CD4-positive, alpha-beta T cell treated with Interleukin-17A for 4 hours (primary cell): ENCODE results near the gene STOX2.

Experiments used
- DNase-seq: peaks from one replicate; pipeline ENCODE4 v3.0.0-alpha.2; 2020; ENCODE audit warnings: mixed read lengths

Gene STOX2

GRCh38 chr4:183905081-183905592, at the start of gene STOX2:
TSS of gene STOX2 (plus strand) at chr4:183905307. CDS start at chr4:183906791, 1,484 bp downstream.
- DNase-seq = no peak

GRCh38 chr4:183855323-183856190, 49.5 kb upstream of the STOX2 start:
- DNase-seq = no peak

- no peak for DNase-seq
Measured at GRCh38 chr4:183857040-183857439, 48.1 kb upstream of the STOX2 start.

DNA sequence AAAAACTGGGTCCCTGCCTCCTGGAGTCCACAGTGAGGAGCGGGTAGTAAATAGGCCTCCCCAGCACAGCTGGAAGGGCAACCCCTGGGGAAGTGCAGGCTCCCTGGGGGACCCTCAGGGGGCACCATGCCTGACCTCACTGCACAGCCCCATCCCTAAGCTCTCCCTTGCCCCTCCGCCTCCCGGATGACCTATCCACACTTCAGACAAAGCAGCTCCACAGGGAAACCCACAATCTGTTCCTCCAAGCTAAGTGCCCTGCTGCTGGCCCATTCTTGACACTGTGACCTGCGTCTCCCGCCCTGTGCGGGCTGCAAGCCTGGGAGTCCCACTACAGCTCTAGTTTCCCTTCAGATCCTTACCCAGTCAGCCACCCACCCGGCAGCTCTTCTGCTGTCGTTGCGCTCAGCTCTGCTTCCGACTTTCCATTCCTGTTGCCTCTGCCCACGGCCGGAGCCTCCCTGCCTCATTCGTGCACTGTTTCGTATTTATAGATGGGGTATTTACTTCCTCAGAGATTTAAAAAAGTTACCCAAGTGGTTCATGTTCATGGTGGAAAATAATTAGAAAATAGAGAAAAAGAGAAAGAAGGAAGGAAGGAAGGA, 47.0 kb upstream of the STOX2 start:
- no peak for DNase-seq

GRCh38 chr4:183860119-183860518, 45.0 kb upstream of the STOX2 start:
- no peak for DNase-seq

DNA sequence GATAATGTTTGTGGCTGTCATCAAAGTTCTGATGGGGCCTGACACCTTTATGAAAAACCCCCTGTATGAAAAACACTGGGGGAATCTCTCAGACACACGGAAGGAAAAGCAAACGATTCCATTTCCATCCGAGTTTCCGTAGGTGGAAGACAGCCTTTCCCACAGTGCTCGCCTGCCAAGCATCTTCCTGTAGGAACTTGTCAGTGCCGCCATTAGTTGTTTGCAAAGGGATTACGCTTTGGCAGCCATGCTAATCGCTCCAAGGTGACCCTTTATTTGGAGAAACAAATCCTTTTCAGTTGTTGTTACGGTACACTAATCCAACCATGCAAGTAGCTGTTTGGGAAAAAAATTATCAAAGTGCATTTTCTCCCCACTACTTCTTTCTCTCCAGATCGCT, 44.4 kb upstream of the STOX2 start:
- DNase-seq = no peak

- DNase-seq = no peak
Measured at GRCh38 chr4:183861426-183861825, 43.7 kb upstream of the STOX2 start.

- DNase-seq = no peak
Measured at GRCh38 chr4:183863155-183863825, 41.8 kb upstream of the STOX2 start.

DNA sequence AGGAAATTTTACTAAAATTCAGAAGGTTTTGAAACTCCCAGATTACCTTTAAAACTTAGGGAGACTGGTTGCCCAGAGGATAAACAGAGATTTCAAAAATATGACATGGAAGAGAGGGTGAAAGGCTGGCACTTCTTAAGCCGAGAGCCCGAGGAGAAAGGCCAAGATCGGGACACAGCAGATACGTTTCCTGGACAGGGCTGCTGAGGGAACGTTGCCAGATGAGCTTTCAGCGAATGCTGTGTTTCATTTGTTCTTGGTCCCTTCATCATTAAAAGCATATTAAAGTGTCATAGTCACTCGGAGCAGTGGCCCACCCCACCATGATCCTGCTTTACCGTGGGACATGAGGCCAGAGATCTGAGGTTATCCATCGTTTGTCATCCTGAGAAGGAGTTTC, 37.9 kb upstream of the STOX2 start:
- DNase-seq = no peak

- no peak for DNase-seq
Measured at GRCh38 chr4:183870997-183871396, 34.1 kb upstream of the STOX2 start.

- DNase-seq = no peak
Measured at GRCh38 chr4:183871581-183871980, 33.5 kb upstream of the STOX2 start.

GRCh38 chr4:183872531-183872930, 32.6 kb upstream of the STOX2 start:
- no peak for DNase-seq

DNA sequence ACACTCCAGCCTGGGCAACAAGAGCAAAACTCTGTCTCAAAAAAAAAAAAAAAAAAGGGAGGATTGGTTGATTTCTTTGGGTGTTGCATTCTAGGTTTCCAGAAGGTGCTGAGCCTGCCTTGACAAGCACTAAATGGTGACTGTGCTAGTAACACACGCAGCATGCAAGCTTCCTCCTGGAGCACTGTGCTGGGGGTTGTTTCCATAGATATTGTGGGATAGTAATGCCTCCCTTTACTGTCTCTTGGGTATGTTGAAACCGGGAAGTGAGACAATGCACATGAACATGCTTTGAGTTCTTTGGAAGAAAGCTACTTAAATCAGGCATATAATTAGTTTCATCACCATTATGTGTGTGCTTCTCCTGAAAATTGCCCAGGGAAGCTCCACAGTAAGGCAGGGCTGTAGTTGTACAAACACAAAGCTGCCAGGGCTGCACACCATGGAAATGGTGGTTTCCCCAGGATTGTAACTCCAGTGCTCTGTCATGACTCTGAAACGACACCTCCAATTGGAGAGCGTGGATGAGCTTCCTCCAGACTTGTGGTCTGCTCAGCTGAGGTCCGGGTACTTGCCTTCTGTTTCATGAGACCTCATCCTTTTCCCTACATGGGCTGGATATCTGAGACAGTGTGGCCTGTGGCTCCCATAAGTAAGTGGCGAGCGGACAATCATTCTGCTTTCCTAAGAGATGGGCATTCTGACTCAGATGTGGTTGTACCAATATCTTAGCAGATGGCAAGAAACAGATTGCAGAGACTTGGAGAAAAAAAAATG, 31.5 kb upstream of the STOX2 start:
- DNase-seq = no peak

- DNase-seq = no peak
Measured at GRCh38 chr4:183875251-183875825, 29.8 kb upstream of the STOX2 start.

GRCh38 chr4:183876268-183876934, 28.7 kb upstream of the STOX2 start:
- no peak for DNase-seq

- no peak for DNase-seq
Measured at GRCh38 chr4:183878251-183878970, 26.7 kb upstream of the STOX2 start.

- no peak for DNase-seq
Measured at GRCh38 chr4:183885205-183885720, 19.8 kb upstream of the STOX2 start.

- no peak for DNase-seq
Measured at GRCh38 chr4:183887351-183887750, 17.8 kb upstream of the STOX2 start.

GRCh38 chr4:183888564-183888963, 16.5 kb upstream of the STOX2 start:
- DNase-seq = no peak

- DNase-seq = no peak
Measured at GRCh38 chr4:183889190-183889589, 15.9 kb upstream of the STOX2 start.

- no peak for DNase-seq
Measured at GRCh38 chr4:183897193-183897592, 7.9 kb upstream of the STOX2 start.
